Activated T-cell treated with anti-CD3 and anti-CD28 coated beads for 48 hours (primary cell): ENCODE data around the gene GUK1.

Source experiments
- DNase-seq: peaks from one replicate; pipeline ENCODE4 v3.0.0-alpha.2; 2020; ENCODE audit warnings: low read depth

The GUK1 gene

DNA sequence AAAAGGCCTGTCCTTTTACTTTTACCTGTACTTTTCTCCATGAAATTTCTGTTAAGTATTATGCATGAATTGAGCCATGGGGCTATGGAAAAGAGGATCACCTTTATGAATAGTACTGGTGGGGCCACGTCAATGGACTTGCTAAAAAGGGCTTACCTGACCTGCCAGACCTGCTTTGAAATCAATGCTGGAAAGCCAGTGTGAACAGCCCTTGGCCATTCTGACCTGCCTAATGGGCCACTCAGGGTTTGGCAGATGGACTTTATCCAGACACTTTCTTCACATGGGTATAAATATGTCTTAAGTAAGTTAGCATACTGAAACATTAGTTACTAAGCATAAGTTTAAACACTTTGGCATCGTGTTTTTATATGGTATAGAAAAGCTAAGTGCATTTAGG lies 8.3 kb upstream of the GUK1 start:
- DNase-seq: no peak

- DNase-seq: no peak
Observed at GRCh38 chr1:228134591-228134990, 5.5 kb upstream of the GUK1 start.

DNA sequence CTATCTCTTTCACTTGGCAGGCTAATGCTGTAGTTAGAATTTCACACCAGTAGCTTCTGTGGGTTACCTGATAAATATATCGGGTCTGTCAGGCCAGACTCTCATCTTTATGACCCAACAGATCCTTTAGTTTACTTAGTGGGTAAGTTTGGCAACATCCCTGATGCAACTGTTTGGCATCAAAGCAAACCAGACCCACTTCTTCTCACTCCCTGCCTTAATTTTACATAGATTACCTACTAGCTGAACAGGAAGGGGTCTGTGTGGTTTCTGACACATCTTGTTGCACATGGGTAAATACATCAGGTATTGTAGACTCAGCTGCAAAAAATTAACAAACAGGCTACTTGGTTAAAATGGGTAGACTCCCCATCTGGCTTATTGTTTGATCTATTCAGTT lies 3.2 kb upstream of the GUK1 start:
- DNase-seq: no peak

GRCh38 chr1:228139406-228139930 lies 611 bp upstream of the GUK1 start:
- no peak for DNase-seq

GRCh38 chr1:228140724-228141225 lies 696 bp downstream of the GUK1 start:
- no peak for DNase-seq

DNA sequence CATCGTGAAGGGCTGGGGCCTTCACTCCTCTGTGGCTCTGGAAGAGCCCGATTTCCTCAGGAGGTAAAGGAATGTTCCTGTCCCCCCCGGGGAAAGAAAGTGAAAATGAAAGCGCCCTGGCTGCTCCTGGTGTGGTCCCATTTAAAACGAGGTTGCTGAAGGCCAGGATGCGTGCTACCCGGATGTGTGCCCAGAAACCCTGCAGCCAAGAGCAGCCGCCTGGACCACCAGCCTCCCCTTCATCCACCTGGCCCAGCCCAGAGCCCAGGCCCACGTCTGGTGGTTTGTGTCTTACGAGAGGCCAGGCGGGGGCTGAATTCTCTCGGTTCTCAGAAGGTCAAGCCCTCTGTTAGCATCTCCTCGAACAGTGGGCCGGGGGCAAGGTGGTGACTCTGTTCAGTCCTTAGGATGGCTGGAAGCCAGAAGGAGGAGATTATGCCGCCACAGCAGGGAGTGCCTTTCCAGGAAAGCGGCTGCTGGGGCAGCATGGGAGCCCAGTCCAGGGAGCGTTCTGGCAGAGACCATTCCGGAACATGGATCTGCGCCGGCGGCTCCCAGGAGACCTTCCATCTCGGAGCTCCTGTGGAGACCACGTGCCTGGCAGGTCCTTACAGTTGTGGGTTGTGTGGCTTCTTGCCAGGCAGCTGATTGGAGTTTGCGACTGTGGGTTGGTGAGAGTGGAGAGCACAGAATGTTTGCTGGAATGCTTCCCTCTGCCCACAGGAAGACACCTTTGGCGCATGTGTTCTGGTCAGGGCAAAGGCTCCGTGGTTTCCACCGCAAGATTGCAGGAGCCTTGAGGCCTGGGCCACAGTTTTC lies 1.4 kb downstream of the GUK1 start:
- no peak for DNase-seq

DNA sequence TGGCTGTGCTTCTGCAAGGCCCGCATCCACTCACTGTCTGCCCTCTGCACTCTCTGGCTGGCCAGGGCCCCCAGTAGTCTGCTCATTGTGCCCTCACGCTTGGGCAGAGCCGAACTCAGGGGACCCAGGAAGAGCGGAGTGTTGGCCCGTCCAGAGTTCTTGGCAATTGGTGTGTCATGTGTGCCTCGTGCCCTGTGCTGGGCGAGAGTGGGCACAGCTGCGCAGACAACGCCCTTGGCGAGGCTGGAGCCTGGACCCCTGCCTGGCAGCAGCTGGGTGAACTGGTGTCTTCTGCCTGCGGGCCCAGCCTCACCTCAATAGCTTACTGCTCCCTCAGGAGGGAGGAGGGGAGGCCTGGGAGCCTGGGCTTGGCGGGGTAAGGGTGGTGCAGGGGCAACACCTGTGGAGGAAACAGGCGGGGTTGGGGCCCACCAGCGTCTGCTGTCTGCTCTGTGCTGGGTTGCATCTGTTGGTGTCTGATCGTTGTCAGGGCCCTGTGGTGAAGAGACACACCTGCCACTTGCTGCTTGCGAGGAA lies 2.1 kb downstream of the GUK1 start:
- no peak for DNase-seq

DNA sequence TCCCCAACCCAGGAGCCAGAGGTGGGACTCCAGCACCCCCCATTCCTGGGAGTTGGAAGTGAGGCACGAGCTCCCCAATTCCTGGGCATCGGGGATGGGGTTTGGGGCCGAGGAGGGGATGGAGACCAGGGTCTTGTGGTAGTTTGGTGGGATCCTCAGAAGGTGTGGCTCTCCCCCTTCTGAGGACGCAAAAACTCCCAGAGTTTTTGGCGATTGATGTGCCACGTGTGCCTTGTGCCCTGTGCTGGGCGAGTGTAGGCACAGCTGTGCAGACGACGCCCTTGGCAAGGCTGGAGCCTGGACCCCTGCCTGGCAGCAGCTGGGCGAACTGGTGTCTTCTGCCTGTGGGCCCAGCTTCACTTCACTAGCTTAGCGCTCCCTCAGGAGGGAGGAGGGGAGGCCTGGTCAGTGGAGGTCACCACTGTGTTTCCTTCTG lies 2.6 kb downstream of the GUK1 start:
- no peak for DNase-seq

- DNase-seq: no peak
Observed at GRCh38 chr1:228143480-228144192, 3.6 kb downstream of the GUK1 start.

GRCh38 chr1:228144193-228144992 lies 4.3 kb downstream of the GUK1 start:
- DNase-seq: no peak

- no peak for DNase-seq
Observed at GRCh38 chr1:228144993-228145343, 4.9 kb downstream of the GUK1 start.

DNA sequence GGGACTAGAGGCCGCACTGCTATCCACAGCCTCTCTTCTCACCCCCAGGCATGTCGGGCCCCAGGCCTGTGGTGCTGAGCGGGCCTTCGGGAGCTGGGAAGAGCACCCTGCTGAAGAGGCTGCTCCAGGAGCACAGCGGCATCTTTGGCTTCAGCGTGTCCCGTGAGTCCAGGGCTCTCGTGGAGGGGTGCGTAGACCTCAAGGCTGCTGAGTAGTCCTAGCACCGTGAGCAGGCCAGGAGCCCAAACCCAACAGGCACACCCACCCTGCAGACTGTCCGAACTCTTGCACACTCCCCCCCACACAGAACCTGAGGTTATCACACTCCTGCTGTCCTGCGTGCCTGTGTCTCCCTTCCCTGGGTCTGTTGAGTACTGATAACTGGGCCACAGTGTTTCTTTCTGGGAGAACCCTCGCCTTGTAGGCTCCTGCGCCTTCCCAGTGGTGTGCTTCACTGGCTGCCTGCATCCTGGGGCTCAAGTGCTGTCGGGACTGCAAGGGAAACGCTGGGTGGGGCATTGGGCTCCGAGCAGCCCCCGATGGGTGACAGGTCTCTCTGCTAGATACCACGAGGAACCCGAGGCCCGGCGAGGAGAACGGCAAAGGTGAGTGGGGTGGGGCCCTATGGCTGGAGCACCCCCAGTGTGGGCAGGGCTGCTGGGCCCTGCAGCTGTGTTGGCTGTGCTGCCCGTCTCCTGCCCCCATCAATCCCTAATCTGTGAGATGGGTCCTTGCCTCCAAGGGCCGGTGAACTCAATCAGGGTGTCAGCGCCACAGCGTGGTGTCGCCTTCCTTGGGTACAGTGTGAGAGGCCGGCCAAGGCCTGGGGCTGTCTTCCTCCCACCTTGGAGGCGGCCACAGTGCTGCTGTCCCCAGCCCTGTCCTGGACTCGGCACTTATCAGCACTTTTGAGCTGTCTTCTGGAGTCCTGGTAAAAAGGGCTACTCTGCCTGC lies 5.7 kb downstream of the GUK1 start:
- DNase-seq: no peak

GRCh38 chr1:228146417-228147150 lies 6.5 kb downstream of the GUK1 start:
- DNase-seq: no peak

DNA sequence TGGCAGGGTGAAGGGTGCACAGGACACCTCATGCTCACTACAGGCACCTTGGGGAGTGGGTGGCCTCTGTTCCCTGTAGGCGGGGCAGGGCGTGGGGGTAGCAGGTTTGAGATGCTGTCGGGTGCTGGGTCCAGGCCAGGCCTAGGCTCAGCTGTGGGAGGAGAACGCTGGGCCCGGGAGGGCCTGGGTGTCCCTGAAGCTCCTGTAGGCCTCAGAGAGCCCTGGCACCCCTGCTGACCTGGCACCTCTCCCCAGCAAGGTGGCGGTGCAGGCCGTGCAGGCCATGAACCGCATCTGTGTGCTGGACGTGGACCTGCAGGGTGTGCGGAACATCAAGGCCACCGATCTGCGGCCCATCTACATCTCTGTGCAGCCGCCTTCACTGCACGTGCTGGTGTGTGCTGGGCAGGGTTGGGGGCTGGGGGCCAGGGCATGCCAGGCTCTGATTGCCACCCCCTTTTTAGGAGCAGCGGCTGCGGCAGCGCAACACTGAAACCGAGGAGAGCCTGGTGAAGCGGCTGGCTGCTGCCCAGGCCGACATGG lies 7.1 kb downstream of the GUK1 start:
- DNase-seq: no peak

- DNase-seq: no peak
Observed at GRCh38 chr1:228147768-228148167, 7.7 kb downstream of the GUK1 start.

DNA sequence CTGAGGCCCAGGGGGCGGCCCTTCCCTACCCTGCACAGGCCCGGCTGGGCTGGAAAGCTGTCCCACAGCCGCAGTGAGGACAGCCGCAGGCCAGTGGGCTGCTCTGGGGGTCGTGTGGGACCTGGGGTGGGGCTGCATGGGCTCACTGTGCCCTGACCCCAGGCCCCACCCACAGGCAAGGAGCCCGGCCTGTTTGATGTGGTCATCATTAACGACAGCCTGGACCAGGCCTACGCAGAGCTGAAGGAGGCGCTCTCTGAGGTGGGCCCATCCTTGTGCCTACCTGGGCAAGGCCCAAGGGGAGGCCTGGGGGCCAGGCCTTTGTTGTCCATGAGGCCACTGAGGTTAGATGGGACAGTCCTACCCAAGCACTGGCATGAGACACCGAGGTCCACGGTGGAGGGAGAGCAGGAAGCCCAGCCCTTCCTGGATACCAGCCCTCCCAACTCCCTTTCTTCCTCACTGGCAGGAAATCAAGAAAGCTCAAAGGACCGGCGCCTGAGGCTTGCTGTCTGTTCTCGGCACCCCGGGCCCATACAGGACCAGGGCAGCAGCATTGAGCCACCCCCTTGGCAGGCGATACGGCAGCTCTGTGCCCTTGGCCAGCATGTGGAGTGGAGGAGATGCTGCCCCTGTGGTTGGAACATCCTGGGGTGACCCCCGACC lies 8.2 kb downstream of the GUK1 start:
- DNase-seq: no peak

GRCh38 chr1:228148935-228149405 lies 8.9 kb downstream of the GUK1 start:
- no peak for DNase-seq

DNA sequence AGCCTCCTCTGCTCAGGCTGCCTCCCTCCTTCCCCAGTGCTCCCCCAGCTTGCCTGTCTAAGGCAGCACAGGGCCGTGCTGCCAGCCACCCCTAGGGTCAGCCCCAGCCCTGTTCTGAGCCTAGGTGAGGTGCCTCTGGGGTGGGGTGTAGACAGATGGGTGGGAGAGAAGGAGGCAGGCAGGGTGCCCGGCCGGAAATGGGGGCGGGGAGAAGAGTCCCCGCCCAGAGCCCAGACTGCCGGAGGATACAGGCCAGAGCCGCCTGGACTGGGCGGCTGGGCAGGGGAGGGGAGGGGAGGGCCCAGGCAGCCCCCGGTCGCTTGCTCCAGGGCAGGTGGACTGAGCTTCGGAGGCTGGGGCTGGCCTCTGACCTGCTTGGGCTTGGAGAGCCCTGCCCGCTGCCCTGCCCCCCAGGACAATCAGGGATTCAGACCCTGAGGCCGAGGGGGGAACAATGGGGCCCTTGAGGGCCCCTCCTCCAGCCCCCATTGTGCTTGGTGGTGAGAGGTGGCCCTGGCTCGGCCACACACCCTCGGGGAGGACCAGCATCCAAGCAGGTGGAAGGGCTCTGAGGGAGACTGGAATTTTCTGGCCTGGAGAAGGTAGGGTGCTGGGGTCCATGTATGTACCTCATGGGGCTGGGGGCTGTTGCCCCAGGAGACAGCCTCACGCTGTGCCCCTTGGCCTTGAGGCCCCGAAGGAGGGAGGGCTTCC lies 9.5 kb downstream of the GUK1 start, which contains the start of gene GJC2:
GJC2 (plus strand) TSS at position 525 of the 714 bp plus-strand sequence. CDS start 7,829 bp downstream, outside the sequence.
- no peak for DNase-seq
